ENCODE measurements around the gene TBL1X.
A peak's percentile ranks its signal among the peaks of the same experiment; 100 is the strongest.

TBL1X gene

DNA sequence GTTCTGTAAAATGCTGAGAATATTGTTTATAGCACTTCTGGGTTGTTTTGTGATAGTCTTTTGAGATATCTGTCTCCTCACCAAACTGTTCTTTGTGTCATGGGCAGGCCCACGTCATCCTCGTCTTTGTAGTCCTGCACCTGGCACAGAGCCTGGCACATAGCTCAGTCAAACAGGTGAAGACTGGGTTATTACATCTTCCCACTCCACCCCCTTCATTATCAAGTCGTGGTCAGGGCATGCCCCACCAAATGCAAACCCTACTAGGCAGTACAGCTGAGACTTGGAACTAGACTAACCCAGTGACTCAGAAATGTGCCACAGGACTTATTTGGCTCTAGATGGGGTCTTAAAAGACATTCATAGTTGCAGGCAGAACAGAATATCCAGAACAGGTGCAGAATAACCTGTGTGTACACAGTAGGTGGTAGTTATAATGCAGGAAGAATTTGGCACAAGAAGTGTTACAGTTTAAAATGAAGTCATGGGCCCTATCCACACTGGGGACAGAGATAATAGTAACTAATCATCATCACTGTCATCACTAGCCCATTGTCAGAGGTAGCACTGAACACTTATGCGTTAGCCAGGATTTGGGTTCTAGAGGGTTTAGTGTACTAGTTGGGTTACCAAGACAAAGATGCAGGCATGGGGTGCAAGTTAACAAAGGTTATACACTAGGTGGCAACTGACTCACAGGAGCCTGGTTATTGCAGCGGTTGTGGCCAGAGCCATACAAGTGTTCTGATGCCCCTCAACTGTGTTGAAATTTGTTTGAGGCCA lies 74.9 kb downstream of the TBL1X start:
- DNase-seq = no peak

DNA sequence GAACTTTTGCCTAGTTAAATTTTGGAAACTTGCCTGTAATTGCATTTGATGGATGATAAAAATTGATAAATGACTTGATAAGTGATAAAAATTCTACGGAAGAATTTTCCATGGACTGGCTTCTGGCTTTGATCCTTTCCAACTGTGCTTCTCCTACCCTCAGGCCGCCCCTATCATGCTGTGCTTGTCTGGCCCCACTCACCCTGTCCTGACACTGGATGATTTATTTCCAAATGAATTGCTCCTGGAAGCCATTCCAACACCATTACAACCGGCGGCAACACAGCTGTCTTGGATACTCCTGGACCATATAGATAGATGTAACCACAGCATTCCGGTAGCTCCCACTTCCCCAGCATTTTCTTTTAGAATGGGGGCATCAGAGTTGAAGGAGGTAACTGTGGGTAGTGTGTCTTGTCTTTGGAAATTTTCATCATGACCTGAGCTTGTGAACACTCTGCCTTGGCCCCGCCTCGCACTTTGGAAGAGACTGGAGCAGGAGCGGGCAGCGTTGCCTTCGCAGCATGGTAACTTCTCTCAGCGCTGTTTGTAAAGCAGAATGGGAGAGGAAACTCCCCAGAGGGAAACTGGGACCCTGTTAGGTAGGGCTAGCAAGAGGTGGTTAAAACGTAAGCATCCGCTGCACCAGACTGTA lies 77.4 kb downstream of the TBL1X start:
- DNase-seq = no peak

DNA sequence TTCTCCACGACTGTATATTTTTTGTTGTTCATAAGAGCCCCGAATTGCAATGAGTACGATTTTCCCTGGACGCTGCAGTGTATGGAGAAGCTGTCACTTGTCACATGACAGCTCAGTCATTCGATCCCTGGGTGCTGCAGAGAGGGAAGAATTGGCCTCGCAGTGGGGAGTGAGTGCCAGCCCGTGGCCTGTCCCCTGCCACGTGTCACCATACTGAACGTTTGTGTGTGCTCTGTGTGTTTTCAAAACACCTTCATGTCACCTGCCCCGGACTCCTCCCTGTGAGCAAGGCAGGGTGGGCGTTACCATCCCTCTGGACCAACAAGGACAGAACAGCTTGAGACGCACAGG lies 77.9 kb downstream of the TBL1X start:
- no peak for DNase-seq

DNA sequence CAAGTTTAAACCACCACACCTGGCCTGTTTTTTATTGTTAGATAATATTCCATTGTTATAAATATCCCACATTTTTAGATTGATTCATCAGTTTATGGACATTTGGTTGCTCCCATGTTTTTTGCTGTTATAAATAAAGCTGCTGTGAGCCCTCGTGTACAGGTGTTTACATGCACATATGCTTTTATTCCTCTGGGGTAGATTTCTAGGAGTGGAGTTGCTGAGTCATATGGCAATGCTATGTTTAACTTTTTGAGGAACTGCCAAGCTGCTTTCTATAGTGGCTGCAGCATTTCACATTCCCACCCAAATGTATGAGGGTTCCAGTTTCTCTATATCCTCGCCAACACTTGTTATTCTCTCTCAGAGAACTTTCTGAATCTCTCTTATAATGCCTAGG lies 90.5 kb downstream of the TBL1X start:
- DNase-seq = no peak

DNA sequence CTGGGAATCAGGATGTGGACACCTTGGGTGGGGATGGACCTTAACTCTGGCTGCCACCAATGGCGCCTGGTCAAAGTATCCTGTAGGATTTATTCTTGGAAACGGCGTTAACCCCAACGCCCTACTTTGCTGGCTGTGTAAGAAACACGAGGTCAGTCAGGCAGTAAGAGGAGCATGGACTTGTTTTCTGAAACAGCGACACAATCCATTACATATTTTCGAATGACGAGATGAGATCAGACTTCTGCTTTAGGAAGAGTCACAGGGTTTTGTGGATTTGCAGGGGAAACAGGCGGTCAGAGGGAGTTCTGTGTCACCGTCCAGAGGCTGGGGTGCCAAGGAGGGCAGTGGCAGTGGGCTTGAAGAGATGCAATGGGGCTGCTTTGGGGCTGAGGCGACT lies 92.2 kb downstream of the TBL1X start:
- DNase-seq = no peak

GRCh38 chrX:9557521-9557920 lies 92.7 kb downstream of the TBL1X start:
- no peak for DNase-seq

- no peak for DNase-seq
These were observed 93.8 kb downstream of the TBL1X start for GRCh38 chrX:9558615-9559014.

GRCh38 chrX:9560219-9560618 lies 95.4 kb downstream of the TBL1X start:
- DNase-seq = no peak

DNA sequence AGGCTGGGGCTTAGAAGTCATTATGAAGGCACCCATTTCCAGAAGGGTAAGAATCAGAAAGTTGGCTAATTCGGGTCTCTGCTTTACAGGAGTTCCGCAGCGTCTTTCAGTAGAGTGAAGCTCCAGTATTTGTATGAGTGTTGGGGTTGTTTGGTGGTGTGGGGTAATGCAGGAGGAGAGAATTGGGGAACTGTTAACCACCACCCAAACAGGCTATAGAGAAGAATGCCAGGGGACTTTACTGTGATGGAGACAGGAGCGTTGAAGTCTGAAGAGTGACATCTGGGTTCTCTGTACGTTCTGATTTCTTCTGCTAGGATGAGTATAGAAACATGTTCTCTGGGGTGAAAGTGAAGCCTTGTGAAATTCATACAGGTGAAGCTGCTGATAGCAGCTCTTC lies 96.3 kb downstream of the TBL1X start:
- no peak for DNase-seq

DNA sequence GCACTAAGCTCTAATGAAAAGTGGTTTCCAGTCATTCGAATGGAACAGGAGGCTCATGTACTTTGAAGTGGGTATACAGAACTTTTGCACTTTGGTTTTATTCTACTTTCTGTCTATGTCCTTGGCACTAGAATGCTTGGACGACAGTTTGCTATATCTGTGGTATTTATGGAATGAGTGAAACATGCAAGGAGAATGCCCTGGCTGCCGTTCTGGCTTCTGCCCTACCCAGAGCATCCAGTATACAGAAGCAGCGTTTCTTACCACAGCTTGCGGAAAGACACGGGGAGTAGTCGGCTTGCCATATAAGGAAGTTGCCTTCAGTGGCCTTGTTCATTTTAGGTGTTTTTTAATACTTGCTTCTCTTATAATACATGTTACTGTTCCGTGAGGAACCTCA lies 98.0 kb downstream of the TBL1X start:
- no peak for DNase-seq

GRCh38 chrX:9566150-9566621 lies 101.3 kb downstream of the TBL1X start:
- DNase-seq = no peak

DNA sequence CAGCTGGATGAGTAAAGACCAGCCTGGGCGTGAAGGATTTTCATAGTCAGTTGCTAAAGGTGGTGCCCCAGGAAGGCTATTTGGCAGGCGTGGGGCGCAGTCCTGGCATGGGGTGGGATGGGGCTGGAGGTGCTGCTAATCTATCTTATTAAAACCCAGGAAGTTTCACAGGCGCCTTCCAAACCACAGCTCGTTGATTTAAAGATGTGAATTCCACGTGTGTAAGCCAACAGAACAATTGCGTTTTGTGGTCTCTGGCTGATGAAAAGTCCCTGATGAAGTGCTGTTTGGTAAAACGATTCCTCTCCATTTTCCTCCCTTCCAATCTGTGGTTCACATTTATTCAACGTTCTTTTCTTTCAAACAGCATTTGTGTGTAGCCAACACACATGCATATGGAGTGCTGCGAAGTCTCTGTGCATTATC lies 105.0 kb downstream of the TBL1X start:
- no peak for DNase-seq

DNA sequence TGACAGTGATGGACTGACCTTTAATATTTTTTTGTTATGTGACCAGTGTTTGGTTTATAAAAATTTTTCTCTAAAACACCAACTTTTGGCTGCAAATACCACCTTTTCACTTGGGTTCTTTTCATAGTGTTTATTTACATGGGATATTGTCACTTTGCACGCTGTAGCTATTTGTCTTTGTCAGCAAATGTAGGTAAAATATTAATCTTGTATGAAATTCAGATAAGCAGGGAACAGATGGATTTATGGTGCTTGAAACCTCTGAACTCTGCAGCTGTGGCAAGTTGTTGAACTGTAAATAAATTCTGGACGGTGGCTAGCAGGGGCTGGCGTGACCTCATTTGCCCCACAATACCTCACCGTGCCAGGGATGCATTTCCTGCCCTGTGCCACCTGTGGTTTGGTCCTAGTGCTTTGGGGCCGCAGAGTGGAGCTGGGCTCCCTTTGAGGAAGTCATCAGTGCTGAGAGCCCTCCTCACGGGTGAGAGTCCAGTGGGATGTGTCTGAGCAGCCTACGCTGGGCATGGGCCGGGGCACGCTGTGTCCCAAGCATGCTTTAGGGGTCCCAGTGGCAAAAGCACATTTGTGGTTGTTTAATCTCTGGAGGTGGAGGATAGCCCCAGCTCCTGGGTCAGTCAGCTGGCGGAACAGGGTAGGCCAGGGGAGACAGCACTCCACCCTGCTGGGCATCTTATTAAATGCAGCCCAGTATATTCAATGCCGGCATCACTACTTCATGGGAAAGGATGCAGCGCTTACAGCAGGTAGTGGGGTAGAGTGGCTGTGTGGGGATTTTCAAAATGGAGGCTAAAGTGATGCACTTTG lies 108.6 kb downstream of the TBL1X start:
- peak; percentile 24 for DNase-seq

GRCh38 chrX:9576059-9576458 lies 111.2 kb downstream of the TBL1X start:
- DNase-seq = no peak

- no peak for DNase-seq
These were observed 112.7 kb downstream of the TBL1X start for GRCh38 chrX:9577555-9577954.

DNA sequence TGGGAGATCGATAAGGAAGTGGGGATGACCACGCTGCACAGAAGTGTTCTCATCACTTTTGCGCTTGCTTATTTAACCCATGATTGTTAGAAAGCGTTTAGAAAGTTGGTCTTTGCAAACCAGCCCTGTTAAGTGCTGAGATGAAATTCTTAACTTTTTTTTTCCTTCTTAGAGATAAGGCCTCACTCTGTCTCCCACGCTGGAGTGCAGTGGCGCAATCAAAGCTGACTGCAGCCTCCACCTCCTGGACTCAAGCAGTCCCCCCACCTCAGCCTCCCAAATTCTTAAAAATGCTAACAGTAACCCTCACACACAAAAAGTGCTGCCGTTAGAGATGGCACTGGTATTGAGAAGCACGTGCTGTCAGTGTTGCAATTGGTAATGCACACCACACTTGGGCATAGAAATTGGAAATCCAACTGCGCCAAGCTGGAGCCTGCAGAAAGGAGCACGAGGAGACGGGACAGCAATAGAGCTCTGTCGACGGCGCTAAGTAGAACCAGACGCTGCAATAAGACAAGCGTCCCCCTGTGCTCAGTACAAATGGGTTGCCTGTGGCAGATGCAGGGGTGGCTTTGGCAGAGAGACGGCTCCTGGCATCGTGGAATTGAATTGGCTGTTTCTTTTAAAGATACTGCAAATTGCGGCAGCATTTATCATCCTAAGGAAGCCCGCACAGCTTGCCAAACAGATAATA lies 113.4 kb downstream of the TBL1X start:
- DNase-seq = no peak

- no peak for DNase-seq
These were observed 117.0 kb downstream of the TBL1X start for GRCh38 chrX:9581771-9582385.

DNA sequence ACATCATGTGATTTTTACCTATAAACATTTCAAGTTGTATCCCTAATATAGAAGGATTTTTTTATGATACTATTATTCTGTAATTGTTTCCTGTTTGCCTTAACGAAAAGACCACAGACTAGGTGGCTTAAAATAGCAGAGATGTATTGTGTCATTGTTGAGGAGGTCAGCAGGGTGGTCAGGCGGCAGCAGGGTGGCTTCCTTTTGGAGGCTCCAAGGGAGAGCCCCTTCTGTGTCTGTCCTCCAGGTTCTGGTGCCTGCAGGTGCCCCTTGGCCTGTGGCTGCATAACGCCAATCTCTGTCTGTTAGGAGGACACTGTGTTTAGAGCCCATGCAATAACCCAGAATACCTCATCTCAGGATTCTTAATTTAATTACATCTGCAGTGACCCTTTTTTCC lies 118.1 kb downstream of the TBL1X start:
- no peak for DNase-seq

- DNase-seq = no peak
These were observed 122.1 kb downstream of the TBL1X start for GRCh38 chrX:9586992-9587392.

DNA sequence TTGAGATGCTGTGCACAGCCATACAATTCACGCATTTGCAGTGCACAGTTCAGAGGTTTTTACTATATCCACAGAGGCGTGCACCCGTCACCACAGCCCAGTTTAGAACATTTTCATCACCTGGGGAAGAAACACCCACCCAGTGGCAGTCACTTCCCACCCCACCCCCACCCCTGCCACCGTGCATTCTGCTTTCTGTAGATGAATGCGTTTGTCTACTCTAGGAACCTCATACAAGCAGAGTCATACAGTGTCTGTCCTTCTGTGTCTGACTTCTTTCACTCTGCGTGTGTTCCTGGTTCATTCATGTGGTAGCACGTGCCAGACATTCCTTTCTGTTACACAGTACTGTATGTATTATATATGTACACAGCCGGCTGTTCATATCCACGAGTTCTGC lies 122.8 kb downstream of the TBL1X start:
- DNase-seq = no peak

GRCh38 chrX:9591496-9591895 lies 126.6 kb downstream of the TBL1X start:
- DNase-seq = no peak

GRCh38 chrX:9593756-9594155 lies 128.9 kb downstream of the TBL1X start:
- no peak for DNase-seq

DNA sequence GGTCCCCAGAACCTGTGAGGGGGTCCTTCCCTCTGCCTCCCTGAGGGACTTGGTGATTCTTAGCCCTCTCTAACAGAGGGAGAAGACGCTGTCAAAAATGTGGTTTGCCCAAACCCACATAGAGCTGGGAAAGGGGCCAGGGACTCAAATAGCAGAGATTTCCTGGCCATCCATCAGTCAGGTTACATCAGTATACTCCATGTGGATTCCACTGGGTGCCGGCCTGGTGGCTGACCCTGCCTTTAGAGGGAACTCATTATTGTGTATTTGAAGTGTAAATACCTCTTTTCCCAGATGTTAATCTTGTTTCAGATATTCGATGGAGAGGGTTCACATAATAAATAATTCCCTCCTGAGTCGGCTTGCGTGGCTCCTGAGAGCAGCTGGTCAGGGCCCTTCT lies 130.3 kb downstream of the TBL1X start:
- DNase-seq = no peak

Measured in NCI-H1092 (cell line).